A549 (cell line): Measurements from ENCODE around the gene DLL4. TPM values are rescaled to one million over a fixed set of nuclear protein-coding genes. Genes with fewer than 3 reads are reported as not detected.

Experiments
- ATAC-seq, 2 experiments: fragments of 200-7000 bp in 1 of 2; fragments of >200 bp in 1 of 2; cut with Nextera tagmentation in 1 of 2; cut with Tn5 transposase in 1 of 2; 3 replicates each; pipeline versions ENCODE4 v1.8.0 to v1.9.1; 2018 to 2020; ENCODE audit warnings: mild to moderate bottlenecking in 1 of 2, moderate library complexity in 1 of 2
- CTCF ChIA-PET: fragments of 300-600 bp; sonication (Branson Sonifier 250); formaldehyde crosslinking; extraction: SDS; loops from one replicate; lab custom pipeline; 2021; ENCODE audit warnings: antibody characterized with exemption, inconsistent platforms; lab: Yijun Ruan, JAX
- POLR2A ChIA-PET: fragments of 350-600 bp; formaldehyde crosslinking; extraction: SDS; loops from one replicate; lab custom pipeline; 2021; ENCODE audit warnings: antibody characterized with exemption, inconsistent platforms; lab: Yijun Ruan, JAX
- DNase-seq, 2 experiments: peaks; one replicate each; pipeline versions ENCODE4 v3.0.0 to v3.0.0-alpha.2; 2011 to 2016; ENCODE audit warnings: low read depth in 1 of 2, low spot score in 1 of 2
- FAIRE-seq: peaks from 2 replicates; lab custom pipeline; 2011; peaks lifted over from hg19 to GRCh38; lab: Jason Lieb, UNC
- H3K27ac ChIP-seq, 2 experiments: fragments of >200 bp; sonication (Bioruptor Twin); formaldehyde crosslinking; 3 replicates each; pipeline ENCODE4 v1.5.1; 2016 to 2017
- H3K4me1 ChIP-seq: fragments of >200 bp; sonication (Bioruptor Twin); formaldehyde crosslinking; 3 replicates; pipeline ENCODE4 v1.6.1; 2016
- H3K4me2 ChIP-seq: fragments of >200 bp; sonication (Bioruptor Twin); formaldehyde crosslinking; 3 replicates; pipeline ENCODE4 v1.6.1; 2016
- H3K4me3 ChIP-seq: fragments of >200 bp; sonication (Bioruptor Twin); formaldehyde crosslinking; 3 replicates; pipeline ENCODE4 v1.5.1; 2016
- H3K9me3 ChIP-seq: fragments of >200 bp; sonication (Bioruptor Twin); formaldehyde crosslinking; 3 replicates; pipeline ENCODE4 v1.6.1; 2016
- ATOH8 ChIP-seq: fragments of 250-450 bp; sonication (Bioruptor Pico); IDR thresholded peaks from 2 replicates; pipeline ENCODE4 v1.5.0; 2020; ENCODE audit warnings: low read depth, mild to moderate bottlenecking, moderate library complexity
- BHLHE40 ChIP-seq: IDR thresholded peaks from 2 replicates; pipeline ENCODE4 v1.6.1; 2012; ENCODE audit warnings: low read depth, low read length, inconsistent platforms
- CTCF ChIP-seq: fragments of >200 bp; sonication (Bioruptor Twin); formaldehyde crosslinking; IDR thresholded peaks from 3 replicates; pipeline ENCODE4 v1.5.1; 2016
- EP300 ChIP-seq, 2 experiments: fragments of >200 bp; sonication (Bioruptor Twin); formaldehyde crosslinking; IDR thresholded peaks; 2 replicates in 1 of 2; 3 replicates in 1 of 2; pipeline ENCODE4 v1.6.1; 2016 to 2017
- FOSB ChIP-seq: fragments of 250-450 bp; sonication (Bioruptor Pico); IDR thresholded peaks from 2 replicates; pipeline ENCODE4 v1.5.0; 2020; ENCODE audit warnings: mild to moderate bottlenecking, moderate library complexity
- FOSL2 ChIP-seq, 2 experiments: fragments of 450-650 bp in 1 of 2; fragments of >200 bp in 1 of 2; sonication (Bioruptor Twin) in 1 of 2; formaldehyde crosslinking; IDR thresholded peaks; 2 replicates each; pipeline versions ENCODE4 v1.5.0 to v1.6.1; 2016 to 2020; ENCODE audit warnings: mild to moderate bottlenecking in 1 of 2, moderate library complexity in 1 of 2
- HDAC2 ChIP-seq: fragments of 200-600 bp; sonication (generic); IDR thresholded peaks from 2 replicates; pipeline ENCODE4 v1.6.1; 2016
- JUN ChIP-seq, 2 experiments: fragments of >200 bp; sonication (Bioruptor Twin); formaldehyde crosslinking; IDR thresholded peaks; 2 replicates in 1 of 2; 3 replicates in 1 of 2; pipeline ENCODE4 v1.6.1; 2016 to 2017
- JUNB ChIP-seq: fragments of >200 bp; sonication (Bioruptor Twin); formaldehyde crosslinking; IDR thresholded peaks from 2 replicates; pipeline ENCODE4 v1.6.1; 2016
- MAZ ChIP-seq: fragments of 150-350 bp; IDR thresholded peaks from 2 replicates; pipeline ENCODE4 v1.6.1; 2014; ENCODE audit warnings: antibody characterized with exemption, low read depth, low read length, borderline replicate concordance
- PHF8 ChIP-seq: fragments of 200-600 bp; sonication (generic); IDR thresholded peaks from 2 replicates; pipeline ENCODE4 v1.6.1; 2016; ENCODE audit warnings: low read depth, mild to moderate bottlenecking, antibody characterized with exemption, moderate library complexity, borderline replicate concordance
- POLR2A ChIP-seq: IDR thresholded peaks from 2 replicates; pipeline ENCODE4 v1.6.1; 2012; ENCODE audit warnings: mild to moderate bottlenecking, low read length
- RAD21 ChIP-seq, 2 experiments: fragments of >200 bp in 1 of 2; sonication (Bioruptor Twin) in 1 of 2; formaldehyde crosslinking in 1 of 2; IDR thresholded peaks in 1 of 2; conservative IDR thresholded peaks in 1 of 2; 2 replicates in 1 of 2; 3 replicates in 1 of 2; pipeline ENCODE4 v1.6.1; 2012 to 2018; ENCODE audit warnings: inconsistent platforms in 1 of 2
- REST ChIP-seq: fragments of 200-600 bp; sonication (generic); IDR thresholded peaks from 2 replicates; pipeline ENCODE4 v1.6.1; 2016; ENCODE audit warnings: antibody characterized with exemption, mild to moderate bottlenecking, moderate library complexity
- SMC3 ChIP-seq: fragments of >200 bp; sonication (Bioruptor Twin); formaldehyde crosslinking; IDR thresholded peaks from 3 replicates; pipeline ENCODE4 v1.6.1; 2018; ENCODE audit warnings: inconsistent platforms
- USF2 ChIP-seq: fragments of 450-650 bp; IDR thresholded peaks from 2 replicates; pipeline ENCODE4 v1.6.1; 2014; ENCODE audit warnings: antibody characterized with exemption
- ZC3H11A ChIP-seq: fragments of 450-650 bp; IDR thresholded peaks from 2 replicates; pipeline ENCODE4 v1.6.1; 2014; ENCODE audit warnings: antibody characterized with exemption, mild to moderate bottlenecking
- WGBS: methylation state at CpG from one replicate; pipeline ENCODE4 v1.1.6; 2017; ENCODE audit errors: missing lambda C conversion rate; 5-methylcytosine and 5-hydroxymethylcytosine counted together
- polyA plus RNA-seq, 4 experiments: library from polyadenylated mRNA; depleted of rRNA in 3 of 4; stranded (reverse); fragments of >200 nt; fragmentation: RNase III in 1 of 4; extraction: RNeasy Plus Mini Kit Qiagen cat#74134 plus additional on column Dnase treatment in 1 of 4; gene quantifications; 2 replicates in 3 of 4; 3 replicates in 1 of 4; pipeline ENCODE4 v1.2.3, GENCODE V29; 2011 to 2017

DLL4 gene
- polyA plus RNA-seq, 2 of the 4 experiments (the other 2 are of a cell fraction): 0.09 to 0.28 TPM

- TF ChIP-seq ATOH8 (CRISPR knock-in tag) (no peak), REST (no peak), MAZ (no peak), PHF8 (no peak), HDAC2 (no peak), JUN (IDR thresholded peaks at IDR 0.05) (no peak), POLR2A (no peak), SMC3 (no peak)
- TF ChIP-seq, all 56 proteins: peak for 0
- ChIA-PET CTCF (interaction anchor here (0.7 to 5.9 kb wide), 15 partner anchors 10 to 393 kb away, joined by 3 to 76 read pairs (median 13); partner anchors contain the start of genes CHAC1 and DLL4), POLR2A (interaction anchor here (2.5 to 3.1 kb wide), 2 partner anchors 11 to 13 kb away, joined by 16 to 29 read pairs; partner anchors contain the start of genes CHAC1 and DLL4)
- Histone ChIP-seq H3K9me3 (no peaks in the 10 kb centered on the region), H3K27ac (peak overlapping the region; percentile 89 to 94; a peak in 5 of 6 replicates), H3K4me2 (no peak overlapping the region), H3K4me1 (peaks cover 18% of the 10 kb centered on the region), H3K4me3 (no peak overlapping the region)
- FAIRE-seq (no peak), ATAC-seq (no peak), DNase-seq (no peak)
- 95% methylated on average over 11 of the region's 15 CpGs for WGBS
Observed at GRCh38 chr15:40940296-40940801, 11.2 kb downstream of the DLL4 start.

- H3K9me3 ChIP-seq: no peaks in the 10 kb centered on the region
- no peak for FAIRE-seq
- H3K4me1 ChIP-seq: peaks cover 18% of the 10 kb centered on the region
- ChIA-PET POLR2A (interaction anchor here (0.6 to 3.1 kb wide), 4 partner anchors 11 to 384 kb away, joined by 3 to 29 read pairs (median 10); partner anchors contain the start of genes CHAC1 and DLL4), CTCF (interaction anchor here (0.5 to 5.9 kb wide), 55 partner anchors 11 to 392 kb away, joined by 3 to 76 read pairs (median 5); partner anchors contain the start of genes CHAC1, CHP1, DLL4 and EXD1)
- peak overlapping the region; percentile 95 for H3K4me2 ChIP-seq
- DNase-seq: no peak
- no peak for TF ChIP-seq ZC3H11A
- H3K27ac ChIP-seq: peak overlapping the region; percentile 89 to 94
- H3K4me3 ChIP-seq: peak overlapping the region; percentile 61
- ATAC-seq: no peak
- WGBS: 36% methylated on average over 3 of the region's 7 CpGs
Observed at GRCh38 chr15:40941068-40941527, 12.0 kb downstream of the DLL4 start.

- FAIRE-seq: no peak
- TF ChIP-seq BHLHE40 (no peak), SMC3 (peak; percentile 74), RAD21 (conservative IDR thresholded peaks at IDR 0.05 in 1 of 2, IDR thresholded peaks at IDR 0.05 in 1 of 2) (peak; percentile 32 to 66; a peak in 4 of 5 replicates), EP300 (IDR thresholded peaks at IDR 0.05) (no peak), CTCF (peak; percentile 89), JUN (IDR thresholded peaks at IDR 0.05) (peak in 1 of 2 experiments; percentile 51; a peak in 2 of 5 replicates), USF2 (peak; percentile 39), JUNB (no peak), PHF8 (peak; percentile 26; the same call in 1 of the 2 replicates), REST (peak; percentile 48), FOSB (CRISPR knock-in tag) (no peak), FOSL2 (IDR thresholded peaks at IDR 0.05) (no peak), FOSL2 (CRISPR knock-in tag; IDR thresholded peaks at IDR 0.05) (peak; percentile 18; the same call in 1 of the 2 replicates)
Observed at GRCh38 chr15:40941528-40942336, 12.6 kb downstream of the DLL4 start.

More at GRCh38 chr15:40941528-40942336, 12.6 kb downstream of the DLL4 start:
- peak overlapping the region; percentile 61 for H3K4me3 ChIP-seq
- WGBS: 0% methylated on average over 7 of the region's 92 CpGs
- ChIA-PET CTCF (interaction anchor here (0.5 to 5.9 kb wide), 66 partner anchors 11 to 1807 kb away, joined by 3 to 76 read pairs (median 4); partner anchors contain the start of genes CHAC1, CHP1, DLL4 and EXD1), POLR2A (interaction anchor here (0.5 to 3.1 kb wide), 6 partner anchors 11 to 383 kb away, joined by 3 to 29 read pairs (median 4); partner anchors contain the start of genes CHAC1 and DLL4)
- H3K4me1 ChIP-seq: peaks cover 18% of the 10 kb centered on the region
- DNase-seq (peak; percentile 58 to 63), ATAC-seq (peak; percentile 76 to 81)
- H3K9me3 ChIP-seq: no peaks in the 10 kb centered on the region
- H3K4me2 ChIP-seq: peak overlapping the region; percentile 95
- peak overlapping the region; percentile 89 to 94 for H3K27ac ChIP-seq
